ENCODE results near the gene POU5F1. TPM values are rescaled to one million over a fixed set of nuclear protein-coding genes. Genes with fewer than 3 reads are reported as not detected.

POU5F1 gene
- total and polyA plus RNA-seq, 9 of the 15 experiments (the other 6 are each of a cell fraction or from before 2014, with no cell fraction given) = 0.06 to 2.0 (median 0.10) TPM; not detected in 6

DNA sequence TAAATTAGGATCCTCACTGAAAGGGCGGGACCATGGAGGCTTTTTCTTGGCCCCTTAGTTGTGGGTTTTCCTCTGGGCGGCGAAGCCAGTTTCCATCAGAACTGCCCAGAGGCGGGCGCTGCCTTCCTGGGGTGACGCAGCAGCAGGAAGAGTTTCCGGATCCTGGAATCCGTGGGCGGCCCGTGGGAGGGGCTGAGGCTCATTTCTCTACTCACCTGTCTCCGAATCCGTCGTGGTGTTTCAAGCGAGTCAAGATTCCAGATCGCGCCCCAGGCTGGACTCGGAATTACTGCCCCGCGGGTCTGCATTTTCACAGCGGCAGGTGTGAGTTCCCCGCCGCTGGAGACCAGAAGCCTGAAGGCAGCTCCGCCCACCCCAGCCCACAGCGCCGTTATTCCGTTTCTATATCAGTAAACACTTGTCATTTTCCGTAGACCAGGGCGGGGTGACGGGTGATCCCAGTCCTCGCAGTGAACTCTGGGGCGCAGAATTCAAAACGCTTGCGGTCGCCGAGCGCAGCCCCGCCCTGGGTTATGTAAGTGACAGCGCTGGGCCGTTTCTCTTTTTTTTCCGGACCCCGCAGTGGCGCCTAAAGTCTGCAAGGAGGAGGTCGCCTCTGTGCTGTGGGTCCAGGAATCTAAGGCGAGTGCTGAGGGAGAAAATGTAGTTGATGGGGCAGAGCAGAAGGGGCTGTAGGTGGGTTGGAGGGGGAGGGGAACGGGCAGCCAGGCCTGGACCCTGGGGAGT, 27.2 kb upstream of the POU5F1 start (continued):
- TF ChIP-seq, protein P1, sequence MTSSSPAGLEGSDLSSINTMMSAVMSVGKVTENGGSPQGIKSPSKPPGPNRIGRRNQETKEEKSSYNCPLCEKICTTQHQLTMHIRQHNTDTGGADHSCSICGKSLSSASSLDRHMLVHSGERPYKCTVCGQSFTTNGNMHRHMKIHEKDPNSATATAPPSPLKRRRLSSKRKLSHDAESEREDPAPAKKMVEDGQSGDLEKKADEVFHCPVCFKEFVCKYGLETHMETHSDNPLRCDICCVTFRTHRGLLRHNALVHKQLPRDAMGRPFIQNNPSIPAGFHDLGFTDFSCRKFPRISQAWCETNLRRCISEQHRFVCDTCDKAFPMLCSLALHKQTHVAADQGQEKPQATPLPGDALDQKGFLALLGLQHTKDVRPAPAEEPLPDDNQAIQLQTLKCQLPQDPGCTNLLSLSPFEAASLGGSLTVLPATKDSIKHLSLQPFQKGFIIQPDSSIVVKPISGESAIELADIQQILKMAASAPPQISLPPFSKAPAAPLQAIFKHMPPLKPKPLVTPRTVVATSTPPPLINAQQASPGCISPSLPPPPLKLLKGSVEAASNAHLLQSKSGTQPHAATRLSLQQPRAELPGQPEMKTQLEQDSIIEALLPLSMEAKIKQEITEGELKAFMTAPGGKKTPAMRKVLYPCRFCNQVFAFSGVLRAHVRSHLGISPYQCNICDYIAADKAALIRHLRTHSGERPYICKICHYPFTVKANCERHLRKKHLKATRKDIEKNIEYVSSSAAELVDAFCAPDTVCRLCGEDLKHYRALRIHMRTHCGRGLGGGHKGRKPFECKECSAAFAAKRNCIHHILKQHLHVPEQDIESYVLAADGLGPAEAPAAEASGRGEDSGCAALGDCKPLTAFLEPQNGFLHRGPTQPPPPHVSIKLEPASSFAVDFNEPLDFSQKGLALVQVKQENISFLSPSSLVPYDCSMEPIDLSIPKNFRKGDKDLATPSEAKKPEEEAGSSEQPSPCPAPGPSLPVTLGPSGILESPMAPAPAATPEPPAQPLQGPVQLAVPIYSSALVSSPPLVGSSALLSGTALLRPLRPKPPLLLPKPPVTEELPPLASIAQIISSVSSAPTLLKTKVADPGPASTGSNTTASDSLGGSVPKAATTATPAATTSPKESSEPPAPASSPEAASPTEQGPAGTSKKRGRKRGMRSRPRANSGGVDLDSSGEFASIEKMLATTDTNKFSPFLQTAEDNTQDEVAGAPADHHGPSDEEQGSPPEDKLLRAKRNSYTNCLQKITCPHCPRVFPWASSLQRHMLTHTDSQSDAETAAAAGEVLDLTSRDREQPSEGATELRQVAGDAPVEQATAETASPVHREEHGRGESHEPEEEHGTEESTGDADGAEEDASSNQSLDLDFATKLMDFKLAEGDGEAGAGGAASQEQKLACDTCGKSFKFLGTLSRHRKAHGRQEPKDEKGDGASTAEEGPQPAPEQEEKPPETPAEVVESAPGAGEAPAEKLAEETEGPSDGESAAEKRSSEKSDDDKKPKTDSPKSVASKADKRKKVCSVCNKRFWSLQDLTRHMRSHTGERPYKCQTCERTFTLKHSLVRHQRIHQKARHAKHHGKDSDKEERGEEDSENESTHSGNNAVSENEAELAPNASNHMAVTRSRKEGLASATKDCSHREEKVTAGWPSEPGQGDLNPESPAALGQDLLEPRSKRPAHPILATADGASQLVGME (CRISPR knock-in tag; IDR thresholded peaks at IDR 0.05) = no peak
- no peak for TF ChIP-seq BCOR (IDR thresholded peaks at IDR 0.05)
- peak; percentile 82; the same call in 1 of the 2 replicates for TF ChIP-seq ESRRA (IDR thresholded peaks at IDR 0.05; ENCODE audit: borderline replicate concordance, low read depth)
- TF ChIP-seq E2F1 (CRISPR knock-in tag; IDR thresholded peaks at IDR 0.05) = peak; percentile 69
- no peak for TF ChIP-seq FOXO4 (CRISPR knock-in tag; IDR thresholded peaks at IDR 0.05)
- TF ChIP-seq TBL1XR1 (IDR thresholded peaks at IDR 0.05; ENCODE audit: low read length in 2 of 2) = peak in 1 of 2 experiments; percentile 44; a peak in 2 of 4 replicates
- TF ChIP-seq DPF2 (IDR thresholded peaks at IDR 0.05) = peak; percentile 86
- no peak for TF ChIP-seq PREB (CRISPR knock-in tag; IDR thresholded peaks at IDR 0.05)
- TF ChIP-seq MAFF (IDR thresholded peaks at IDR 0.05; ENCODE audit: low read length) = no peak
- TF ChIP-seq ATF7 (IDR thresholded peaks at IDR 0.05) = peak; percentile 77
- no peak for TF ChIP-seq COPS2 (conservative IDR thresholded peaks at IDR 0.05)
